ENCODE measurements around the gene PALLD. TPM values are rescaled to one million over a fixed set of nuclear protein-coding genes. Genes with fewer than 3 reads are reported as not detected.

PALLD gene
- total RNA-seq, 1 experiment from 2014 or later: 23.7 TPM

DNA sequence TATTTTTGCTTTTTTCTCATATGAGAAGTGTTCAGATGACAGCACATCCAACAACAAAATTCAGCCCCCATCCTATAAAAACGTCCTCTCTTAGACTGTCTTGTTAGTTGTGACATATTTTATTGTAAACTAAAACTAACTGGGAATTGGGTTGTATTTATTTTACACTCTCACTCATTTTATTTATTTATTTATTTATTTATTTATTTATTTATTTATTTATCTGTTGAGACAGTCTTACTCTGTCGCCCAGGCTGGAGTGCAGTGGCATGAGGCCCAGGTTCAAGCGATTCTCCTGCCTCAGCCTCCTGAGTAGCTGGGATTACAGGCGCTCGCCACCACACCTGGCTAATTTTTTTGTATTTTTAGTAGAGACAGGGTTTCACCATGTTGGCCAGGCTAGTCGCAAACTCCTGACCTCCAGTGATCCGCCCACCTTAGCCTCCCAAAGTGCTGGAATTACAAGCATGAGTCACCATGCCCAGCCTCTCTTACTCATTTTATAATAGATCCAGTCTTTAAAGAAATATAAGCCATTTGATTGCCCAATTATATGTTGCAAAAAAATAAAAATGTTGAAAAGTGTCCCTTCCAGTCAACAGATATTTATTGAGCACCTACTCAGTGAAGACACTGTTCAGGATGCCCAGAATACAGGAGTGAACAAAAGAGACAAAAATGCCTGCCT lies 44.6 kb downstream of the PALLD start:
- CTCF ChIA-PET: no interaction called here
- ATAC-seq: no peak

More for the DNA sequence above, 44.6 kb downstream of the PALLD start:
- Mint-ChIP-seq H3K27me3 (ENCODE audit: low read depth) (no peaks in the 10 kb centered on the region), H3K27ac (no peak overlapping the region), H3K4me1 (peaks cover 13% of the 10 kb centered on the region), H3K9me3 (no peaks in the 10 kb centered on the region), H3K4me3 (no peak overlapping the region), H3K36me3 (no peaks in the 10 kb centered on the region)
- no peak for DNase-seq (ENCODE audit: low spot score)
- POLR2A ChIA-PET: no interaction called here
- TF ChIP-seq CBFB (CRISPR knock-in tag; IDR thresholded peaks at IDR 0.05; ENCODE audit: low read depth): no peak
- no peak for TF ChIP-seq NFE2L1 (CRISPR knock-in tag; IDR thresholded peaks at IDR 0.05)
- no peak for TF ChIP-seq GABPB1 (CRISPR knock-in tag; IDR thresholded peaks at IDR 0.05)
- TF ChIP-seq, protein P1, sequence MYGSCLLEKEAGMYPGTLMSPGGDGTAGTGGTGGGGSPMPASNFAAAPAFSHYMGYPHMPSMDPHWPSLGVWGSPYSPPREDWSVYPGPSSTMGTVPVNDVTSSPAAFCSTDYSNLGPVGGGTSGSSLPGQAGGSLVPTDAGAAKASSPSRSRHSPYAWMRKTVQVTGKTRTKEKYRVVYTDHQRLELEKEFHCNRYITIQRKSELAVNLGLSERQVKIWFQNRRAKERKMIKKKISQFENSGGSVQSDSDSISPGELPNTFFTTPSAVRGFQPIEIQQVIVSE (CRISPR knock-in tag; IDR thresholded peaks at IDR 0.05; ENCODE audit: borderline replicate concordance): no peak
- TF ChIP-seq, protein P2, sequence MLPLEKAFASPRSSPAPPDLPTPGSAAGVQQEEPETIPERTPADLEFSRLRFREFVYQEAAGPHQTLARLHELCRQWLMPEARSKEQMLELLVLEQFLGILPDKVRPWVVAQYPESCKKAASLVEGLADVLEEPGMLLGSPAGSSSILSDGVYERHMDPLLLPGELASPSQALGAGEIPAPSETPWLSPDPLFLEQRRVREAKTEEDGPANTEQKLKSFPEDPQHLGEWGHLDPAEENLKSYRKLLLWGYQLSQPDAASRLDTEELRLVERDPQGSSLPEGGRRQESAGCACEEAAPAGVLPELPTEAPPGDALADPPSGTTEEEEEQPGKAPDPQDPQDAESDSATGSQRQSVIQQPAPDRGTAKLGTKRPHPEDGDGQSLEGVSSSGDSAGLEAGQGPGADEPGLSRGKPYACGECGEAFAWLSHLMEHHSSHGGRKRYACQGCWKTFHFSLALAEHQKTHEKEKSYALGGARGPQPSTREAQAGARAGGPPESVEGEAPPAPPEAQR (CRISPR knock-in tag; IDR thresholded peaks at IDR 0.05): no peak
- TF ChIP-seq, protein P3, sequence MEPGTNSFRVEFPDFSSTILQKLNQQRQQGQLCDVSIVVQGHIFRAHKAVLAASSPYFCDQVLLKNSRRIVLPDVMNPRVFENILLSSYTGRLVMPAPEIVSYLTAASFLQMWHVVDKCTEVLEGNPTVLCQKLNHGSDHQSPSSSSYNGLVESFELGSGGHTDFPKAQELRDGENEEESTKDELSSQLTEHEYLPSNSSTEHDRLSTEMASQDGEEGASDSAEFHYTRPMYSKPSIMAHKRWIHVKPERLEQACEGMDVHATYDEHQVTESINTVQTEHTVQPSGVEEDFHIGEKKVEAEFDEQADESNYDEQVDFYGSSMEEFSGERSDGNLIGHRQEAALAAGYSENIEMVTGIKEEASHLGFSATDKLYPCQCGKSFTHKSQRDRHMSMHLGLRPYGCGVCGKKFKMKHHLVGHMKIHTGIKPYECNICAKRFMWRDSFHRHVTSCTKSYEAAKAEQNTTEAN (CRISPR knock-in tag; IDR thresholded peaks at IDR 0.05): no peak
- no peak for TF ChIP-seq TEAD4 (CRISPR knock-in tag; IDR thresholded peaks at IDR 0.05)
- TF ChIP-seq ZNF317 (CRISPR knock-in tag; IDR thresholded peaks at IDR 0.05; ENCODE audit: borderline replicate concordance, low read depth): no peak
- TF ChIP-seq, protein P4, sequence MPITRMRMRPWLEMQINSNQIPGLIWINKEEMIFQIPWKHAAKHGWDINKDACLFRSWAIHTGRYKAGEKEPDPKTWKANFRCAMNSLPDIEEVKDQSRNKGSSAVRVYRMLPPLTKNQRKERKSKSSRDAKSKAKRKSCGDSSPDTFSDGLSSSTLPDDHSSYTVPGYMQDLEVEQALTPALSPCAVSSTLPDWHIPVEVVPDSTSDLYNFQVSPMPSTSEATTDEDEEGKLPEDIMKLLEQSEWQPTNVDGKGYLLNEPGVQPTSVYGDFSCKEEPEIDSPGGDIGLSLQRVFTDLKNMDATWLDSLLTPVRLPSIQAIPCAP (CRISPR knock-in tag; IDR thresholded peaks at IDR 0.05): no peak
- TF ChIP-seq, protein P5, sequence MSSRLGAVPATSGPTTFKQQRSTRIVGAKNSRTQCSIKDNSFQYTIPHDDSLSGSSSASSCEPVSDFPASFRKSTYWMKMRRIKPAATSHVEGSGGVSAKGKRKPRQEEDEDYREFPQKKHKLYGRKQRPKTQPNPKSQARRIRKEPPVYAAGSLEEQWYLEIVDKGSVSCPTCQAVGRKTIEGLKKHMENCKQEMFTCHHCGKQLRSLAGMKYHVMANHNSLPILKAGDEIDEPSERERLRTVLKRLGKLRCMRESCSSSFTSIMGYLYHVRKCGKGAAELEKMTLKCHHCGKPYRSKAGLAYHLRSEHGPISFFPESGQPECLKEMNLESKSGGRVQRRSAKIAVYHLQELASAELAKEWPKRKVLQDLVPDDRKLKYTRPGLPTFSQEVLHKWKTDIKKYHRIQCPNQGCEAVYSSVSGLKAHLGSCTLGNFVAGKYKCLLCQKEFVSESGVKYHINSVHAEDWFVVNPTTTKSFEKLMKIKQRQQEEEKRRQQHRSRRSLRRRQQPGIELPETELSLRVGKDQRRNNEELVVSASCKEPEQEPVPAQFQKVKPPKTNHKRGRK (CRISPR knock-in tag; IDR thresholded peaks at IDR 0.05; ENCODE audit: borderline replicate concordance): no peak
- TF ChIP-seq SOX15 (CRISPR knock-in tag; IDR thresholded peaks at IDR 0.05): no peak
- TF ChIP-seq, protein P6, sequence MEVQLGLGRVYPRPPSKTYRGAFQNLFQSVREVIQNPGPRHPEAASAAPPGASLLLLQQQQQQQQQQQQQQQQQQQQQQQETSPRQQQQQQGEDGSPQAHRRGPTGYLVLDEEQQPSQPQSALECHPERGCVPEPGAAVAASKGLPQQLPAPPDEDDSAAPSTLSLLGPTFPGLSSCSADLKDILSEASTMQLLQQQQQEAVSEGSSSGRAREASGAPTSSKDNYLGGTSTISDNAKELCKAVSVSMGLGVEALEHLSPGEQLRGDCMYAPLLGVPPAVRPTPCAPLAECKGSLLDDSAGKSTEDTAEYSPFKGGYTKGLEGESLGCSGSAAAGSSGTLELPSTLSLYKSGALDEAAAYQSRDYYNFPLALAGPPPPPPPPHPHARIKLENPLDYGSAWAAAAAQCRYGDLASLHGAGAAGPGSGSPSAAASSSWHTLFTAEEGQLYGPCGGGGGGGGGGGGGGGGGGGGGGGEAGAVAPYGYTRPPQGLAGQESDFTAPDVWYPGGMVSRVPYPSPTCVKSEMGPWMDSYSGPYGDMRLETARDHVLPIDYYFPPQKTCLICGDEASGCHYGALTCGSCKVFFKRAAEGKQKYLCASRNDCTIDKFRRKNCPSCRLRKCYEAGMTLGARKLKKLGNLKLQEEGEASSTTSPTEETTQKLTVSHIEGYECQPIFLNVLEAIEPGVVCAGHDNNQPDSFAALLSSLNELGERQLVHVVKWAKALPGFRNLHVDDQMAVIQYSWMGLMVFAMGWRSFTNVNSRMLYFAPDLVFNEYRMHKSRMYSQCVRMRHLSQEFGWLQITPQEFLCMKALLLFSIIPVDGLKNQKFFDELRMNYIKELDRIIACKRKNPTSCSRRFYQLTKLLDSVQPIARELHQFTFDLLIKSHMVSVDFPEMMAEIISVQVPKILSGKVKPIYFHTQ (CRISPR knock-in tag; IDR thresholded peaks at IDR 0.05): no peak
- no peak for TF ChIP-seq FOXP1 (CRISPR knock-in tag; IDR thresholded peaks at IDR 0.05; ENCODE audit: borderline replicate concordance)
- no peak for TF ChIP-seq RELA (CRISPR knock-in tag; IDR thresholded peaks at IDR 0.05; ENCODE audit: borderline replicate concordance)
- TF ChIP-seq ZNF138 (CRISPR knock-in tag; conservative IDR thresholded peaks at IDR 0.05): no peak
- TF ChIP-seq, protein P7, sequence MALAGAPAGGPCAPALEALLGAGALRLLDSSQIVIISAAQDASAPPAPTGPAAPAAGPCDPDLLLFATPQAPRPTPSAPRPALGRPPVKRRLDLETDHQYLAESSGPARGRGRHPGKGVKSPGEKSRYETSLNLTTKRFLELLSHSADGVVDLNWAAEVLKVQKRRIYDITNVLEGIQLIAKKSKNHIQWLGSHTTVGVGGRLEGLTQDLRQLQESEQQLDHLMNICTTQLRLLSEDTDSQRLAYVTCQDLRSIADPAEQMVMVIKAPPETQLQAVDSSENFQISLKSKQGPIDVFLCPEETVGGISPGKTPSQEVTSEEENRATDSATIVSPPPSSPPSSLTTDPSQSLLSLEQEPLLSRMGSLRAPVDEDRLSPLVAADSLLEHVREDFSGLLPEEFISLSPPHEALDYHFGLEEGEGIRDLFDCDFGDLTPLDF (CRISPR knock-in tag; IDR thresholded peaks at IDR 0.05): no peak
- no peak for TF ChIP-seq ETV6 (CRISPR knock-in tag; IDR thresholded peaks at IDR 0.05)
- TF ChIP-seq ZNF671 (CRISPR knock-in tag; IDR thresholded peaks at IDR 0.05): no peak
- TF ChIP-seq ELF4 (CRISPR knock-in tag; IDR thresholded peaks at IDR 0.05; ENCODE audit: low read depth): no peak

All from WTC11 (cell line).